Temporal lobe (tissue), 2 donors: Measurements from ENCODE around the gene RPAP2. TPM values are rescaled to one million over a fixed set of nuclear protein-coding genes. Genes with fewer than 3 reads are reported as not detected.

ENCODE experiments used
- small RNA-seq: library from RNA; depleted of rRNA; stranded (forward); fragments of <200 nt; gene quantifications from one replicate; pipeline ENCODE3, GENCODE V24; 2014; ENCODE audit warnings: low replicate concordance
- total RNA-seq: library from RNA; depleted of rRNA; stranded (reverse); fragments of >200 nt; gene quantifications from one replicate; pipeline ENCODE4 v1.2.3, GENCODE V29; 2014

The RPAP2 gene
- total RNA-seq, 1 donor from 2014 or later = 16.2 TPM

Small RNA genes lying within 50 kb of the gene (small RNA-seq; reads per million reads assigned to genes)
- not detected for gene RN7SL824P

Other genes with a start within 250 kb of the RPAP2 start
- not detected for gene SETSIP, start 223.6 kb upstream of the RPAP2 start, total RNA-seq
- gene BTBD8, start 218.7 kb upstream of the RPAP2 start, total RNA-seq = 51.9 TPM
- gene C1orf146, start 81.1 kb upstream of the RPAP2 start, total RNA-seq = not detected
- 18.2 TPM for gene GLMN, start 72 bp upstream of the RPAP2 start, total RNA-seq
- gene GFI1, start 187.9 kb downstream of the RPAP2 start, total RNA-seq = 0.25 TPM